Measurements from ENCODE around the gene CXCL8.

CXCL8 gene

DNA sequence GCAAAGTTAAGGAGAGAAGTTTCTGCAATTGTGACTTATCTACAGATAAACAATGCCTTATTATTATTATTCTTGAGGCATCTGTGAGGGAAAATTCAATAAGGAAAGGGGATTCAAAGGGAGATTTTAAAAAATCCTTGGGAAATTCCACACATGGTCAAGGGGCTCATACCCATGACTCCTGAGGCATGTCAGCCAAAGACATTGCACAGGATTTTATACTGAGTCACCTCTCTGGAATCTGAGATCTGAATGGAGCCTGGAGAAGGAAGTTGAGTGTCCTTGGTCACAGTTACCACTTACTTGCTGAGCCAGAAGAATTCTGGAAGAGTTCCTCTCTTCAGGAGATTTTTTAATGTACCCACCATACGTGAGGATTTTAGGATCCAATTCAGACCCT is 14.4 kb upstream of the CXCL8 start:
- no peaks in the 10 kb centered on the region for H3K27me3 ChIP-seq (ENCODE audit: control insufficient read depth in 3 of 3, insufficient read depth in 3 of 3, low read depth in 1 of 3, low read length in 3 of 3)
- no peak overlapping the region for H3K23ac ChIP-seq (ENCODE audit: low read depth, low read length, poor library complexity)
- H4K8ac ChIP-seq (ENCODE audit: low read depth, low read length), result no peak overlapping the region
- H2AK5ac ChIP-seq (ENCODE audit: low read depth, low read length), result no peak overlapping the region
- H3K18ac ChIP-seq (ENCODE audit: low read length), result no peak overlapping the region
- no peak overlapping the region for H3K4me2 ChIP-seq (ENCODE audit: insufficient read depth, low read length, poor library complexity, severe bottlenecking)
- no peaks in the 10 kb centered on the region for H3K9me3 ChIP-seq (replicated peaks in 1 of 2; ENCODE audit: control insufficient read depth in 2 of 2, insufficient read depth in 1 of 2, low read depth in 1 of 2, low read length in 2 of 2)
- H3K9ac ChIP-seq (ENCODE audit: low read depth, low read length, poor library complexity), result no peak overlapping the region
- H3K79me1 ChIP-seq (ENCODE audit: low read depth, low read length), result no peaks in the 10 kb centered on the region
- H2BK5ac ChIP-seq (ENCODE audit: low read length), result no peak overlapping the region
- no peak overlapping the region for H3K4ac ChIP-seq (ENCODE audit: low read length)
- no peak overlapping the region for H2BK120ac ChIP-seq (ENCODE audit: low read depth, low read length)
- peak; percentile 4 for DNase-seq (ENCODE audit: low spot score)
- H3K4me1 ChIP-seq (ENCODE audit: control insufficient read depth in 2 of 2, insufficient read depth in 1 of 2, low read depth in 1 of 2, low read length in 2 of 2), result no peaks in the 10 kb centered on the region
- H3K4me3 ChIP-seq (ENCODE audit: low read length in 2 of 2), result no peak overlapping the region
- H2BK12ac ChIP-seq (ENCODE audit: low read length), result no peak overlapping the region
- no peak overlapping the region for H3K27ac ChIP-seq (replicated peaks; ENCODE audit: low read length)
- H2AFZ ChIP-seq (ENCODE audit: low read length), result no peak overlapping the region
- H3K36me3 ChIP-seq (replicated peaks in 1 of 2; ENCODE audit: control insufficient read depth in 2 of 2, insufficient read depth in 2 of 2, low read length in 2 of 2), result no peaks in the 10 kb centered on the region
- no CpG with 5 or more reads among the region's 1 CpG for WGBS, 2 donors (ENCODE audit: extremely low coverage in 2 of 2, insufficient read length in 2 of 2, insufficient replicate concordance in 1 of 2)
- no peak overlapping the region for H2BK15ac ChIP-seq (ENCODE audit: low read length)
- no peak overlapping the region for H3K14ac ChIP-seq (ENCODE audit: low read length)
- H4K91ac ChIP-seq (ENCODE audit: low read depth, low read length, poor library complexity), result no peak overlapping the region

DNA sequence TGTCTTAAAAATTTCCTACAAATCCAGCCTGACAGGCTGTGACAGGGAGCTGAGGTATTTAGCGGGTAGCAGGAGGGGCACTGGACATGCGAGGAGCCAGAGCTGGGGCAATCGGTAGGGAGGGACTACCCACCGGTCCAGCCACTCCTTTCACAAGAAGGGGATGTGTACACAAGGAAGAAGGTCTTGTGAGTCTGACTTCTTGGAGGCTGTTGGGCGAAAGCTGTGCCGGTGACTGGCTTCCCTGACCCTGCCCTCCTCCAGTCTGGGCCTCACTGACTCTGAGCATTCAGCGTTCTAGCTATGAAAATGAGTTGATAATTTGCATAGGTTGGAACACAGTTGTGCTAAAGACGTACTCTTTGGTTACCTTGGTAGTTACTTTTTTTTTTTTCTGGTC is 12.7 kb upstream of the CXCL8 start:
- Histone ChIP-seq H2BK120ac (ENCODE audit: low read depth, low read length) (no peak overlapping the region), H2BK15ac (ENCODE audit: low read length) (no peak overlapping the region), H3K27ac (replicated peaks; ENCODE audit: low read length) (no peak overlapping the region), H3K18ac (ENCODE audit: low read length) (no peak overlapping the region), H3K79me1 (ENCODE audit: low read depth, low read length) (no peaks in the 10 kb centered on the region), H2BK12ac (ENCODE audit: low read length) (no peak overlapping the region), H3K4ac (ENCODE audit: low read length) (no peak overlapping the region), H4K91ac (ENCODE audit: low read depth, low read length, poor library complexity) (no peak overlapping the region), H3K27me3 (ENCODE audit: control insufficient read depth in 3 of 3, insufficient read depth in 3 of 3, low read depth in 1 of 3, low read length in 3 of 3) (no peaks in the 10 kb centered on the region), H3K4me1 (ENCODE audit: control insufficient read depth in 2 of 2, insufficient read depth in 1 of 2, low read depth in 1 of 2, low read length in 2 of 2) (no peaks in the 10 kb centered on the region), H4K8ac (ENCODE audit: low read depth, low read length) (no peak overlapping the region), H2AFZ (ENCODE audit: low read length) (peak overlapping the region; percentile 58), H2BK5ac (ENCODE audit: low read length) (no peak overlapping the region), H3K4me3 (ENCODE audit: low read length in 2 of 2) (no peak overlapping the region), H3K9me3 (replicated peaks in 1 of 2; ENCODE audit: control insufficient read depth in 2 of 2, insufficient read depth in 1 of 2, low read depth in 1 of 2, low read length in 2 of 2) (no peaks in the 10 kb centered on the region), H3K36me3 (replicated peaks in 1 of 2; ENCODE audit: control insufficient read depth in 2 of 2, insufficient read depth in 2 of 2, low read length in 2 of 2) (no peaks in the 10 kb centered on the region), H2AK5ac (ENCODE audit: low read depth, low read length) (no peak overlapping the region), H3K4me2 (ENCODE audit: insufficient read depth, low read length, poor library complexity, severe bottlenecking) (no peak overlapping the region), H3K9ac (ENCODE audit: low read depth, low read length, poor library complexity) (no peak overlapping the region), H3K23ac (ENCODE audit: low read depth, low read length, poor library complexity) (no peak overlapping the region), H3K14ac (ENCODE audit: low read length) (no peak overlapping the region)
- no peak for DNase-seq (ENCODE audit: low spot score)
- WGBS, 2 donors (ENCODE audit: extremely low coverage in 2 of 2, insufficient read length in 2 of 2, insufficient replicate concordance in 1 of 2), result no CpG with 5 or more reads among the region's 8 CpGs

DNA sequence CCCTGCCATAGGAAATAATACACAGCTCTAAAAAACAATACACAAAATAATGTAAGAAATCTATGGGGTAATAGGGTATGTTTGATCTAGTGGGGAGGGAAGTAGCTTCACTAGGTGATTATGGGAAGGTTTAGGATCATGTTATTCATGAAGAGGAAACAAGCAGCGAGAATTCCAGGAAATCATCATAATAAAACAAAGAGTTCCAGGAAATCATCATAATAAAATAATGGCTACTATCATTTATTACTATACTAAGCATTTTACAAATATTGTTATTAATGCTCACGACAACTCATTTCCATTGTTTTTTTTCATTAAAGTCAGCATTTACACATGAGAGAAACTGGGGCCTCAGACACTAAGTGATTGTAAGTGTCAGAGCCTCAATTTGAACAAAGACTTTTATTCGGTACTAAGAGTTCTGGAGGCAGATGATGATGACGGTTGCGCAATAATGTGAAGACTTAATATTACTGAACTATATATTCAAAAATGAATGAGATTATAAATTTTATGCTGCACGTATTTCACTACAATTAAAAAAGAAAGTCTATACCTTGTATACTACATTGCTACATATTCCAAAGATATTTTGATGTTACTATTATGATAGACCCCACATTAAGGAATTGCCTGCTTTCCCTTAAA is 12.2 kb upstream of the CXCL8 start:
- Histone ChIP-seq H4K91ac (ENCODE audit: low read depth, low read length, poor library complexity) (no peak overlapping the region), H2AFZ (ENCODE audit: low read length) (peak overlapping the region; percentile 58), H2BK120ac (ENCODE audit: low read depth, low read length) (no peak overlapping the region), H3K79me1 (ENCODE audit: low read depth, low read length) (no peaks in the 10 kb centered on the region), H3K18ac (ENCODE audit: low read length) (no peak overlapping the region), H2BK5ac (ENCODE audit: low read length) (no peak overlapping the region), H3K4me3 (ENCODE audit: low read length in 2 of 2) (no peak overlapping the region), H3K36me3 (replicated peaks in 1 of 2; ENCODE audit: control insufficient read depth in 2 of 2, insufficient read depth in 2 of 2, low read length in 2 of 2) (no peaks in the 10 kb centered on the region), H3K23ac (ENCODE audit: low read depth, low read length, poor library complexity) (no peak overlapping the region), H2AK5ac (ENCODE audit: low read depth, low read length) (no peak overlapping the region), H3K27me3 (ENCODE audit: control insufficient read depth in 3 of 3, insufficient read depth in 3 of 3, low read depth in 1 of 3, low read length in 3 of 3) (no peaks in the 10 kb centered on the region), H3K14ac (ENCODE audit: low read length) (no peak overlapping the region), H3K4me1 (ENCODE audit: control insufficient read depth in 2 of 2, insufficient read depth in 1 of 2, low read depth in 1 of 2, low read length in 2 of 2) (no peaks in the 10 kb centered on the region), H3K9ac (ENCODE audit: low read depth, low read length, poor library complexity) (no peak overlapping the region), H3K4me2 (ENCODE audit: insufficient read depth, low read length, poor library complexity, severe bottlenecking) (no peak overlapping the region), H2BK12ac (ENCODE audit: low read length) (no peak overlapping the region), H3K27ac (replicated peaks; ENCODE audit: low read length) (no peak overlapping the region), H3K4ac (ENCODE audit: low read length) (no peak overlapping the region), H4K8ac (ENCODE audit: low read depth, low read length) (no peak overlapping the region), H3K9me3 (replicated peaks in 1 of 2; ENCODE audit: control insufficient read depth in 2 of 2, insufficient read depth in 1 of 2, low read depth in 1 of 2, low read length in 2 of 2) (no peaks in the 10 kb centered on the region), H2BK15ac (ENCODE audit: low read length) (no peak overlapping the region)
- no CpG with 5 or more reads among the region's 6 CpGs for WGBS, 2 donors (ENCODE audit: extremely low coverage in 2 of 2, insufficient read length in 2 of 2, insufficient replicate concordance in 1 of 2)
- no peak for DNase-seq (ENCODE audit: low spot score)

DNA sequence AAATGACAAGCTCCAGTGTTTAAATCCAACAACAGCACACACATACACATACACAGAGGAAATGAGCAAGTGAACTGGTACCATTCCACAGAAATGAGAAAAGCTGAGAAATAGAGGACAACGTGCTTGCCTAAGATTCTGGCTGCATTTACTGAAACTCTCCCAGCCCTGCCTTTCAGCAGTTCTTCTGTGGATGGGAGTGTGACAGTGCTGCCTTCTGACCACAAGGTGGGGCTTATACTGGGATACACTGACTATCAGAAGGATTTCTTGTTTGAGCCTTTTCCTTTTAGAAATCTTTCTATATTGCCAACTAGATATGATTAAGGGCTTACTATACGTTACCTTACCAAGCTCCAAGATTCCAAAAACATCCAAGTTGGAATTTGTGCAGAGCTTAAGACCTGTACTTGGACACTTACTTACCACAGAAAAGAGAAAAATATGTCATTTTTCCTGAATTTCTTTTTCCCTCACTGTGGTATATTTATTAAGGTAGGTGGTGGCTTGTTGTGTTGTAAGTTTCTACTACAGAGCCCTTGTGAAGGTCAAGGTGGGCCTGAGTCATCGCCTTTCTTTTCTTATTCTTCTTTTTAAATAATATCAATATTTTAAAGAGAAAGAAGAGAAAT is 10.7 kb upstream of the CXCL8 start:
- Histone ChIP-seq H2BK5ac (ENCODE audit: low read length) (no peak overlapping the region), H3K27ac (replicated peaks; ENCODE audit: low read length) (no peak overlapping the region), H3K4me3 (ENCODE audit: low read length in 2 of 2) (no peak overlapping the region), H3K9me3 (replicated peaks in 1 of 2; ENCODE audit: control insufficient read depth in 2 of 2, insufficient read depth in 1 of 2, low read depth in 1 of 2, low read length in 2 of 2) (no peaks in the 10 kb centered on the region), H2BK12ac (ENCODE audit: low read length) (no peak overlapping the region), H2AFZ (ENCODE audit: low read length) (no peak overlapping the region), H3K9ac (ENCODE audit: low read depth, low read length, poor library complexity) (no peak overlapping the region), H3K27me3 (ENCODE audit: control insufficient read depth in 3 of 3, insufficient read depth in 3 of 3, low read depth in 1 of 3, low read length in 3 of 3) (no peaks in the 10 kb centered on the region), H3K4ac (ENCODE audit: low read length) (no peak overlapping the region), H2BK120ac (ENCODE audit: low read depth, low read length) (no peak overlapping the region), H4K8ac (ENCODE audit: low read depth, low read length) (no peak overlapping the region), H3K36me3 (replicated peaks in 1 of 2; ENCODE audit: control insufficient read depth in 2 of 2, insufficient read depth in 2 of 2, low read length in 2 of 2) (no peaks in the 10 kb centered on the region), H3K4me2 (ENCODE audit: insufficient read depth, low read length, poor library complexity, severe bottlenecking) (no peak overlapping the region), H2BK15ac (ENCODE audit: low read length) (no peak overlapping the region), H3K18ac (ENCODE audit: low read length) (no peak overlapping the region), H3K4me1 (ENCODE audit: control insufficient read depth in 2 of 2, insufficient read depth in 1 of 2, low read depth in 1 of 2, low read length in 2 of 2) (no peaks in the 10 kb centered on the region), H3K23ac (ENCODE audit: low read depth, low read length, poor library complexity) (no peak overlapping the region), H2AK5ac (ENCODE audit: low read depth, low read length) (no peak overlapping the region), H4K91ac (ENCODE audit: low read depth, low read length, poor library complexity) (no peak overlapping the region), H3K79me1 (ENCODE audit: low read depth, low read length) (no peaks in the 10 kb centered on the region), H3K14ac (ENCODE audit: low read length) (no peak overlapping the region)
- peak; percentile 40 for DNase-seq (ENCODE audit: low spot score)
- WGBS, 2 donors (ENCODE audit: extremely low coverage in 2 of 2, insufficient read length in 2 of 2, insufficient replicate concordance in 1 of 2), result no CpG with 5 or more reads among the region's 3 CpGs
